Thyroid gland (tissue), 4 donors: ENCODE data around the gene OSBPL3.

Source experiments
- POLR2A ChIP-seq, 2 donors: fragments of 450-650 bp; IDR thresholded peaks; one replicate each; pipeline ENCODE4 v1.6.1; 2017; ENCODE audit warnings: antibody characterized with exemption in 2 of 2, mild to moderate bottlenecking in 2 of 2, moderate library complexity in 1 of 2
- TF ChIP-seq, protein P1 (sequence below), 6 experiments: fragments of 200-600 bp in 3 of 6; fragments of 450-650 bp in 3 of 6; sonication (generic) in 3 of 6; IDR thresholded peaks; one replicate each; pipeline ENCODE4 v1.5.1; 2016 to 2019; ENCODE audit warnings: antibody characterized with exemption in 6 of 6, mild to moderate bottlenecking in 2 of 6, inconsistent platforms in 1 of 6, moderate library complexity in 1 of 6

DNA sequence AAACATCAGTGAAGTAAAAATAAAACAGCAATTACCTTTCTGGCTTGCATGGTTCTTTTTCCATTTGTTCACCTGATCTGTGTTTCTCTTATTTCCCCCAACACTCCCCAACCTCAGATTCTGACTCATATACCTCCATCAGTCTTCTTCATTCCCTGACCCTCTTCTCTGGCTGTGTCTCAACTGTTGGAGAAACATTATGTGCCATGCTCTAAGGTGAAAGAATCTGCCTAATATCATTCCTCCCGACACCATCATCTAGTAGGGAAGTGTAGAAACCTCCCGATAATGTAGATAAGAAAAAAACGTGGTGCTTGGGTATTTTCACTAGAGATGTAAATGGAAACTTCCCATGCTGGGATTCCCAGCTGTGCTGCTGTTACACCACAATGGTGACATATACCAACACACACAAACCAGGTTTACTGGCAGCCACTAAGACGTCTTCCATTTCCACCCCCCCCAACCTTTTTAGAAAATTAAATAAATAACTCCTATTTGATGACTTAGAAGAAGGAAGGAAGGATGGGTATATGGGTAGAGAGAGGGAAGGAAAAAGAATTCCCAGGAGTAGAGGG, 63.4 kb downstream of the OSBPL3 start:
- TF ChIP-seq POLR2A (IDR thresholded peaks at IDR 0.05), result no peak
- TF ChIP-seq, protein P1, sequence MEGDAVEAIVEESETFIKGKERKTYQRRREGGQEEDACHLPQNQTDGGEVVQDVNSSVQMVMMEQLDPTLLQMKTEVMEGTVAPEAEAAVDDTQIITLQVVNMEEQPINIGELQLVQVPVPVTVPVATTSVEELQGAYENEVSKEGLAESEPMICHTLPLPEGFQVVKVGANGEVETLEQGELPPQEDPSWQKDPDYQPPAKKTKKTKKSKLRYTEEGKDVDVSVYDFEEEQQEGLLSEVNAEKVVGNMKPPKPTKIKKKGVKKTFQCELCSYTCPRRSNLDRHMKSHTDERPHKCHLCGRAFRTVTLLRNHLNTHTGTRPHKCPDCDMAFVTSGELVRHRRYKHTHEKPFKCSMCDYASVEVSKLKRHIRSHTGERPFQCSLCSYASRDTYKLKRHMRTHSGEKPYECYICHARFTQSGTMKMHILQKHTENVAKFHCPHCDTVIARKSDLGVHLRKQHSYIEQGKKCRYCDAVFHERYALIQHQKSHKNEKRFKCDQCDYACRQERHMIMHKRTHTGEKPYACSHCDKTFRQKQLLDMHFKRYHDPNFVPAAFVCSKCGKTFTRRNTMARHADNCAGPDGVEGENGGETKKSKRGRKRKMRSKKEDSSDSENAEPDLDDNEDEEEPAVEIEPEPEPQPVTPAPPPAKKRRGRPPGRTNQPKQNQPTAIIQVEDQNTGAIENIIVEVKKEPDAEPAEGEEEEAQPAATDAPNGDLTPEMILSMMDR (IDR thresholded peaks at IDR 0.05), result no peak
